C4-2B (cell line): ENCODE data around the gene GGCT.

Experiments used
- CTCF ChIP-seq: fragments of 450-650 bp; conservative IDR thresholded peaks from 2 replicates; pipeline ENCODE4 v1.5.1; 2017; ENCODE audit warnings: mild to moderate bottlenecking
- ZFX ChIP-seq: fragments of 450-650 bp; IDR thresholded peaks from 2 replicates; pipeline ENCODE4 v1.6.1; 2017

GRCh38 chr7:30453921-30454320, 50.7 kb downstream of the GGCT start:
- TF ChIP-seq CTCF = no peak
- no peak for TF ChIP-seq ZFX
